PFSK-1 (cell line): ENCODE measurements around the gene ALG9.

Source experiments
- POLR2AphosphoS5 ChIP-seq: IDR thresholded peaks from 2 replicates; pipeline ENCODE4 v1.6.1; 2012; ENCODE audit warnings: low read depth, mild to moderate bottlenecking, control low read depth, low read length, moderate library complexity
- SIN3A ChIP-seq: IDR thresholded peaks from 2 replicates; pipeline ENCODE4 v1.6.1; 2012; ENCODE audit warnings: mild to moderate bottlenecking, low read length, moderate library complexity, borderline replicate concordance; ENCODE audit not compliant: insufficient read depth
- TAF1 ChIP-seq: IDR thresholded peaks from 2 replicates; pipeline ENCODE4 v1.6.1; 2012; ENCODE audit warnings: low read length, control low read depth, borderline replicate concordance; ENCODE audit not compliant: insufficient read depth
- TF ChIP-seq, protein P1 (sequence below), 2 experiments: IDR thresholded peaks; 2 replicates each; pipeline versions ENCODE4 v1.6.1 to v1.8.0; 2011 to 2012; ENCODE audit warnings: low read depth in 2 of 2, low read length in 2 of 2, control low read depth in 1 of 2, inconsistent platforms in 1 of 2, mild to moderate bottlenecking in 1 of 2, moderate library complexity in 1 of 2; ENCODE audit not compliant: insufficient read depth in 1 of 2

DNA sequence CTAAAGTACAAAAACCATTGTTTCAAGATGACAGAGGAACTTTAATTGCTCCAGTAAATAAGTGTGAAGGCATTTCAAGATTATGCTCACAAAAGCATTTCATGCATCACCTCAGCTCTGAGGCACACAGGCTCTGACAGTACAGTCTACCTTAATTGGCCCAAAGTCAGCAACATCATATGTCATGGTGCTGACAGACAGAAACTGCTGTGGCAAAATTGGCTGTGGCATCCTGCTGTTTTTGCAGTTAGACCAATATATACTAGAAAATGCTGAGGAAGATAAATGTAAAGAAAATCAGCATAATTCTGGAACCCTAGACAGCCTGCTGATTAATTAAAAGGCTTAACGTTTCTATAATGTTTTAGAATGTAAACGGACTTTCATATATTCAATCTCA lies 70.2 kb downstream of the ALG9 start:
- TF ChIP-seq SIN3A (no peak), TAF1 (no peak), POLR2AphosphoS5 (no peak)
- TF ChIP-seq, protein P1, sequence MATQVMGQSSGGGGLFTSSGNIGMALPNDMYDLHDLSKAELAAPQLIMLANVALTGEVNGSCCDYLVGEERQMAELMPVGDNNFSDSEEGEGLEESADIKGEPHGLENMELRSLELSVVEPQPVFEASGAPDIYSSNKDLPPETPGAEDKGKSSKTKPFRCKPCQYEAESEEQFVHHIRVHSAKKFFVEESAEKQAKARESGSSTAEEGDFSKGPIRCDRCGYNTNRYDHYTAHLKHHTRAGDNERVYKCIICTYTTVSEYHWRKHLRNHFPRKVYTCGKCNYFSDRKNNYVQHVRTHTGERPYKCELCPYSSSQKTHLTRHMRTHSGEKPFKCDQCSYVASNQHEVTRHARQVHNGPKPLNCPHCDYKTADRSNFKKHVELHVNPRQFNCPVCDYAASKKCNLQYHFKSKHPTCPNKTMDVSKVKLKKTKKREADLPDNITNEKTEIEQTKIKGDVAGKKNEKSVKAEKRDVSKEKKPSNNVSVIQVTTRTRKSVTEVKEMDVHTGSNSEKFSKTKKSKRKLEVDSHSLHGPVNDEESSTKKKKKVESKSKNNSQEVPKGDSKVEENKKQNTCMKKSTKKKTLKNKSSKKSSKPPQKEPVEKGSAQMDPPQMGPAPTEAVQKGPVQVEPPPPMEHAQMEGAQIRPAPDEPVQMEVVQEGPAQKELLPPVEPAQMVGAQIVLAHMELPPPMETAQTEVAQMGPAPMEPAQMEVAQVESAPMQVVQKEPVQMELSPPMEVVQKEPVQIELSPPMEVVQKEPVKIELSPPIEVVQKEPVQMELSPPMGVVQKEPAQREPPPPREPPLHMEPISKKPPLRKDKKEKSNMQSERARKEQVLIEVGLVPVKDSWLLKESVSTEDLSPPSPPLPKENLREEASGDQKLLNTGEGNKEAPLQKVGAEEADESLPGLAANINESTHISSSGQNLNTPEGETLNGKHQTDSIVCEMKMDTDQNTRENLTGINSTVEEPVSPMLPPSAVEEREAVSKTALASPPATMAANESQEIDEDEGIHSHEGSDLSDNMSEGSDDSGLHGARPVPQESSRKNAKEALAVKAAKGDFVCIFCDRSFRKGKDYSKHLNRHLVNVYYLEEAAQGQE (IDR thresholded peaks at IDR 0.05; ENCODE audit: insufficient read depth in 1 of 2, low read depth in 2 of 2, low read length in 2 of 2) = no peak
